CD4-positive, alpha-beta T cell (primary cell): Measurements from ENCODE around the gene OLA1. TPM values are rescaled to one million over a fixed set of nuclear protein-coding genes. Genes with fewer than 3 reads are reported as not detected.

ENCODE experiments used
- ATAC-seq: fragments of 200-7000 bp; cut with Tn5 transposase; one replicate; pipeline ENCODE4 v1.10.0; 2022; ENCODE audit warnings: mild to moderate bottlenecking; ENCODE audit not compliant: poor library complexity
- CTCF ChIA-PET: fragments of 350-600 bp; sonication (Branson Sonifier 250); formaldehyde crosslinking; loops from one replicate; lab custom pipeline; 2021; ENCODE audit warnings: antibody characterized with exemption, inconsistent platforms; lab: Charles Lee
- POLR2A ChIA-PET: fragments of 350-600 bp; sonication (Branson Sonifier 250); formaldehyde crosslinking; loops from one replicate; lab custom pipeline; 2021; ENCODE audit warnings: antibody characterized with exemption, inconsistent platforms; lab: Charles Lee
- DNase-seq, 14 experiments: peaks; one replicate each; pipeline ENCODE4 v3.0.0-alpha.2; 2013 to 2020; ENCODE audit warnings: mixed read lengths in 2 of 14
- H3K27ac ChIP-seq, 2 donors: one replicate each; pipeline versions ENCODE4 v1.5.1 to v1.7.0; 2013; ENCODE audit warnings: low read length in 2 of 2, low read depth in 1 of 2, mild to moderate bottlenecking in 1 of 2
- H3K27me3 ChIP-seq, 2 experiments: 1 replicate in 1 of 2; 2 replicates in 1 of 2; pipeline versions ENCODE4 v1.6.1 to v1.7.0; 2013; ENCODE audit warnings: low read length in 2 of 2, control low read depth in 1 of 2, mild to moderate bottlenecking in 1 of 2, moderate library complexity in 1 of 2; ENCODE audit not compliant: insufficient read depth in 2 of 2, control insufficient read depth in 1 of 2
- H3K36me3 ChIP-seq: one replicate; pipeline ENCODE4 v1.6.1; 2013; ENCODE audit warnings: low read length, control low read depth; ENCODE audit not compliant: insufficient read depth
- H3K4me1 ChIP-seq: one replicate; pipeline ENCODE4 v1.6.1; 2013; ENCODE audit warnings: low read length, control low read depth; ENCODE audit not compliant: insufficient read depth
- H3K4me3 ChIP-seq: one replicate; pipeline ENCODE4 v1.5.1; 2013; ENCODE audit warnings: mild to moderate bottlenecking, low read length, moderate library complexity
- H3K9me3 ChIP-seq, 2 experiments: 1 replicate in 1 of 2; 2 replicates in 1 of 2; pipeline versions ENCODE4 v1.6.1 to v1.7.0; 2013; ENCODE audit warnings: low read length in 2 of 2, mild to moderate bottlenecking in 2 of 2, control low read depth in 1 of 2, moderate library complexity in 1 of 2; ENCODE audit not compliant: control insufficient read depth in 1 of 2, insufficient read depth in 1 of 2
- H3K27ac Mint-ChIP-seq: one replicate; pipeline ENCODE4 v1.8.0; 2020; ENCODE audit warnings: mixed read lengths
- H3K27me3 Mint-ChIP-seq: one replicate; pipeline ENCODE4 v1.8.0; 2021; ENCODE audit warnings: mixed read lengths
- H3K36me3 Mint-ChIP-seq: one replicate; pipeline ENCODE4 v1.8.0; 2021; ENCODE audit warnings: low read depth, mixed read lengths
- H3K4me1 Mint-ChIP-seq: one replicate; pipeline ENCODE4 v1.8.0; 2021; ENCODE audit warnings: low read depth, mixed read lengths
- H3K4me3 Mint-ChIP-seq: one replicate; pipeline ENCODE4 v1.8.0; 2020; ENCODE audit warnings: mild to moderate bottlenecking, mixed read lengths
- H3K9me3 Mint-ChIP-seq: one replicate; pipeline ENCODE4 v1.8.0; 2020; ENCODE audit warnings: mixed read lengths
- intact Hi-C, 2 experiments: fragments of 100-400 bp; cut with DNase I in 1 of 2; cut with micrococcal nuclease in 1 of 2; formaldehyde crosslinking; loops; one replicate each; pipeline versions ENCODE4 v1.15.1 to v1.9.0; 2023 to 2025; cut with DNase I, micrococcal nuclease
- total RNA-seq, 174 experiments: library from RNA in 2 of 174; stranded (reverse) in 2 of 174; gene quantifications; one replicate each; pipeline ENCODE4 v1.2.3 and lab custom pipeline; 2021 to 2026
- TF ChIP-seq, protein P1 (sequence below): fragments of 200-600 bp; IDR thresholded peaks from one replicate; pipeline ENCODE4 v1.8.0; 2022; ENCODE audit warnings: antibody characterized with exemption, mild to moderate bottlenecking

OLA1 gene
- total RNA-seq, 2 experiments from 2014 or later = 38.1 to 40.5 TPM

DNA sequence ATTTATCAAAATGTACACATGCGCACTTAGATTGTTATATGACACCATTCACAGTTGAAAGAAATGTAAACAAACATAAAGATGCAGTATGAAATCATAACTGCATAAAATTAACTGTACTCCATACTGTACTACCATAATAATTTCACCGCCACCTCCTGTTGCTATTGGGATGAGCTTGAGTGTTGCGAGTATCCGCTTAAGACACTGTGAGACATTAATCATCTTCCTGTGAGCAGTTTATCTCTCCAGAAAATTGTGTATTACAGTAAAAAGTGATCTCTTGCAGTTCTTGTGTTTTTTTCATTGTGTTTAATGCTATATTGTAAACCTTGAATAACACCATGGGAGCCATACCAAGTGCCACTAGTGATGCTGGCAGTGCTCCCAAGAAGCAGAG is 46.1 kb downstream of the OLA1 start:
- CTCF ChIA-PET = no interaction called here
- intact Hi-C loops = no loop called here

DNA sequence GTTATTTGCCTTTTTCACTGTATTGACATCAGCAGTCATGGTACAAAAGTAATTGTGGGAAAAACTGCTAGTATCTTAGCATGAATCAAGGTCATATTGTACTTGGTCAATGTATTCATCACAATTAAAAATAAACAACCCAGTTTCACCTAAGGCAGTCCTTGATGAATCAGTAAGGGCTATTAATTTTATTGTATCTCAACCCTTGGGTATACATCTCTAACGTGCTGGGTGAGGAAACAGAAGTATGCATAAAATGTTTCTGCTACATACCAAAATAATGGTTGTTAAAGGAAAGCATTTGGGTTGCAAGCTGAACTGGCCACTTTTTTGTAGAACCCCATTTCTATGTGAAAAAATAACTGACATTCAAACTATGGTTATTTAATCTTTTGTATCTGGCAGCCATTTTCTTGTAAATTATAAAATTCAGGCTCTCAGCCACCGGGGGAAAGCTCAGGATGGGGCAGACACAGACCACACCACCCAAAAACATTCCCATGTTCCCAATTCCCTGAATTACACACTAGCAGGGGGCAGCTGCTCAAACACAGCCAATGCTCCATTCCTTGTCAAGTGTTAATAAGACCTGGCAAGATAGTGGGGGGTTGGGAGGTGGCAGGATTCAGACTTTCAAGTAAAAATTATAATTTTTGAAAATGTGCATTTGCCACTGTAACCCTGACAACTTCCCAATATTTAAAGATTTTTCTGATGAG is 49.3 kb downstream of the OLA1 start:
- H3K36me3 Mint-ChIP-seq = peaks cover 7% of the 10 kb centered on the region
- no peak overlapping the region for H3K4me3 Mint-ChIP-seq
- H3K4me3 ChIP-seq = no peak overlapping the region
- no peaks in the 10 kb centered on the region for H3K4me1 Mint-ChIP-seq
- H3K27me3 ChIP-seq = no peaks in the 10 kb centered on the region
- intact Hi-C loops = no loop called here
- ChIA-PET POLR2A (no interaction called here), CTCF (no interaction called here)
- H3K27ac ChIP-seq = no peak overlapping the region
- H3K36me3 ChIP-seq = no peaks in the 10 kb centered on the region
- no peaks in the 10 kb centered on the region for H3K27me3 Mint-ChIP-seq
- DNase-seq = no peak
- ATAC-seq = no peak
- no peaks in the 10 kb centered on the region for H3K9me3 Mint-ChIP-seq
- TF ChIP-seq, protein P1, sequence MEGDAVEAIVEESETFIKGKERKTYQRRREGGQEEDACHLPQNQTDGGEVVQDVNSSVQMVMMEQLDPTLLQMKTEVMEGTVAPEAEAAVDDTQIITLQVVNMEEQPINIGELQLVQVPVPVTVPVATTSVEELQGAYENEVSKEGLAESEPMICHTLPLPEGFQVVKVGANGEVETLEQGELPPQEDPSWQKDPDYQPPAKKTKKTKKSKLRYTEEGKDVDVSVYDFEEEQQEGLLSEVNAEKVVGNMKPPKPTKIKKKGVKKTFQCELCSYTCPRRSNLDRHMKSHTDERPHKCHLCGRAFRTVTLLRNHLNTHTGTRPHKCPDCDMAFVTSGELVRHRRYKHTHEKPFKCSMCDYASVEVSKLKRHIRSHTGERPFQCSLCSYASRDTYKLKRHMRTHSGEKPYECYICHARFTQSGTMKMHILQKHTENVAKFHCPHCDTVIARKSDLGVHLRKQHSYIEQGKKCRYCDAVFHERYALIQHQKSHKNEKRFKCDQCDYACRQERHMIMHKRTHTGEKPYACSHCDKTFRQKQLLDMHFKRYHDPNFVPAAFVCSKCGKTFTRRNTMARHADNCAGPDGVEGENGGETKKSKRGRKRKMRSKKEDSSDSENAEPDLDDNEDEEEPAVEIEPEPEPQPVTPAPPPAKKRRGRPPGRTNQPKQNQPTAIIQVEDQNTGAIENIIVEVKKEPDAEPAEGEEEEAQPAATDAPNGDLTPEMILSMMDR = no peak
- H3K27ac Mint-ChIP-seq = no peak overlapping the region
- no peaks in the 10 kb centered on the region for H3K9me3 ChIP-seq
- no peaks in the 10 kb centered on the region for H3K4me1 ChIP-seq

More for the DNA sequence above, 46.1 kb downstream of the OLA1 start:
- no peak overlapping the region for H3K4me3 ChIP-seq
- H3K36me3 Mint-ChIP-seq = peaks cover 7% of the 10 kb centered on the region
- H3K27me3 ChIP-seq = no peaks in the 10 kb centered on the region
- TF ChIP-seq, protein P1 = no peak
- ATAC-seq = no peak
- H3K4me1 ChIP-seq = no peaks in the 10 kb centered on the region
- H3K36me3 ChIP-seq = no peaks in the 10 kb centered on the region
- no peak overlapping the region for H3K27ac ChIP-seq
- no peaks in the 10 kb centered on the region for H3K9me3 ChIP-seq
- H3K27me3 Mint-ChIP-seq = no peaks in the 10 kb centered on the region
- POLR2A ChIA-PET = no interaction called here
- no peak for DNase-seq
- no peak overlapping the region for H3K27ac Mint-ChIP-seq
- no peaks in the 10 kb centered on the region for H3K4me1 Mint-ChIP-seq
- H3K4me3 Mint-ChIP-seq = no peak overlapping the region
- no peaks in the 10 kb centered on the region for H3K9me3 Mint-ChIP-seq

DNA sequence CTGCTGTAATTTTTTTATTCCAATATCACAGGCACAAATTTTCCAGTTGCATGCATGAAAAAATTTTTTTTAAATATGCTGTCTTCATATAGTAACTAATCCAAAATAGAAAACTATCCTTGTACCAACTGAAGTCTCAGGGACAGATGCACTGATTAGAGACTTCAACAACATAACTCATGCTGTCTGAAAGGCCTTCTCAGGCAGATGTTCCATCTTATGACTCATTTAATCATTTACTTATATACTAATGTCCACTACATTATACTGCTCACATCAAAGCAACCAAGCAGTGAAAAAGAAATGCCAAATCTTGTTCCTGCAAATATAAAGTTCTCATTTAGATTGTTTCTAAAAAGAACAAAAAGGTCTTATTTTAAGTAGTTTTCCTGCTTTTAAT is 53.1 kb downstream of the OLA1 start:
- Mint-ChIP-seq H3K4me1 (peaks cover 4% of the 10 kb centered on the region), H3K9me3 (no peaks in the 10 kb centered on the region), H3K27ac (no peak overlapping the region), H3K4me3 (no peak overlapping the region), H3K36me3 (no peaks in the 10 kb centered on the region), H3K27me3 (no peaks in the 10 kb centered on the region)
- H3K9me3 ChIP-seq = no peaks in the 10 kb centered on the region
- ChIA-PET POLR2A (no interaction called here), CTCF (no interaction called here)
- H3K27me3 ChIP-seq = no peaks in the 10 kb centered on the region
- H3K36me3 ChIP-seq = no peaks in the 10 kb centered on the region
- no peaks in the 10 kb centered on the region for H3K4me1 ChIP-seq
- TF ChIP-seq, protein P1 = no peak
- intact Hi-C loops = no loop called here
- H3K4me3 ChIP-seq = no peak overlapping the region
- ATAC-seq (no peak), DNase-seq (no peak)
- no peak overlapping the region for H3K27ac ChIP-seq
